Adipocyte (in vitro differentiated cells): Measurements from ENCODE around the gene ZBTB7C.

Experiments
- DNase-seq: peaks from one replicate; pipeline ENCODE4 v3.0.0-alpha.2; 2015; ENCODE audit warnings: low read depth
- H3K27me3 ChIP-seq: replicated peaks from 2 replicates; pipeline ENCODE4 v1.7.0; 2013; ENCODE audit warnings: mild to moderate bottlenecking, low read length, moderate library complexity; ENCODE audit not compliant: control insufficient read depth, insufficient read depth
- H3K36me3 ChIP-seq: 2 replicates; pipeline ENCODE4 v1.7.0; 2013; ENCODE audit warnings: low read length, mild to moderate bottlenecking, moderate library complexity; ENCODE audit not compliant: control insufficient read depth, insufficient read depth, severe bottlenecking
- H3K4me1 ChIP-seq: 2 replicates; pipeline ENCODE4 v1.7.0; 2013; ENCODE audit warnings: mild to moderate bottlenecking, low read length, moderate library complexity; ENCODE audit not compliant: control insufficient read depth, insufficient read depth
- H3K4me3 ChIP-seq: 2 replicates; pipeline ENCODE4 v1.7.0; 2013; ENCODE audit warnings: mild to moderate bottlenecking, low read length, moderate library complexity
- H3K9ac ChIP-seq: 2 replicates; pipeline ENCODE4 v1.7.0; 2013; ENCODE audit warnings: mild to moderate bottlenecking, low read length, moderate library complexity
- H3K9me3 ChIP-seq: 2 replicates; pipeline ENCODE4 v1.7.0; 2013; ENCODE audit warnings: mild to moderate bottlenecking, low read length, moderate library complexity; ENCODE audit not compliant: control insufficient read depth

The ZBTB7C gene

GRCh38 chr18:48052842-48053241, 356.3 kb downstream of the ZBTB7C start:
- no peak for DNase-seq
- Histone ChIP-seq H3K36me3 (no peaks in the 10 kb centered on the region), H3K9me3 (no peaks in the 10 kb centered on the region), H3K27me3 (peaks cover 53% of the 10 kb centered on the region), H3K4me3 (no peak overlapping the region), H3K9ac (no peak overlapping the region), H3K4me1 (no peaks in the 10 kb centered on the region)

DNA sequence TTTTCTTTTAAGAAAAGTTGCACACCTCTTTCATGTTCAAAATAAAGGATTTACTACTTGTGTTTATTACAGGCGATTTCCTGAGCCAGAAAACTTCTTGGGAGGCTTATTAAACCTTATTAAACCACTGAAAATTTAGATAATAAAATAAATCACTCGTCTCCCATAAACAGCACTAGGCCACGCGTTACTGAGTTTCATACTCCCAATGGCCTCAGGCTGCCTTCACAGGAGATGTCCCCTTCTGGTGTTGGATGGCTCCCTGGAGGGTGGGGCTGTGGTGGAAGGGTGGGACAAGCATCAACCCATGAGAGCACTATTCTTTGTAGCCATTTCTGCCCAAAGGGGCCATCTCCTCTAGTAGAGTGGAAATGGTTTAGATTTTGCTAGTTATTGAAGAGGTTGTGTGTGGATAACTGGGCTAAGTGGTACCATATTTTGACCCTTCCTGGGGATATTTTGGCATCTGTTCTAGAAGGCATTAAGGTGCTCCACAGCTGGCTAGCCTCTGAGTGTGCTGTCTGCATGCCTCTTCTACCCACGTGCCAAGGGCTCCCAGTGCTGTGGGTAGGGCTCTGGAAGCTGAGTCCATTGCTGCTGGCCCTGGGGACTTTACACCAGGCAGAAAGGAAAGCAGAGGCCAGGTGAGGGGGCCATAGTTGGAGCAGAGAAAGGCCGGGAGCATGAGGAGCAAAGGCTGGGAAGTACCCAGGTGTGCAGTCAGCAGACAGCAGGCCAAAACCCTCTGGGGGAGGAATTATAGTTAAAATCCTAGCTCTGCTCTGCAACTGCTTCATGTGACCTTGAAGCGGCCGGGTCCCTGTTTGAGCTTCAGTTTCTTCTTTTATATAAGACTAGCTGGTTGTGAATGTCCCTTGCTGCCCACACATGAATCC, 357.0 kb downstream of the ZBTB7C start:
- Histone ChIP-seq H3K27me3 (peaks cover 53% of the 10 kb centered on the region), H3K9me3 (no peaks in the 10 kb centered on the region), H3K4me1 (no peaks in the 10 kb centered on the region), H3K36me3 (no peaks in the 10 kb centered on the region), H3K4me3 (no peak overlapping the region), H3K9ac (no peak overlapping the region)
- no peak for DNase-seq

DNA sequence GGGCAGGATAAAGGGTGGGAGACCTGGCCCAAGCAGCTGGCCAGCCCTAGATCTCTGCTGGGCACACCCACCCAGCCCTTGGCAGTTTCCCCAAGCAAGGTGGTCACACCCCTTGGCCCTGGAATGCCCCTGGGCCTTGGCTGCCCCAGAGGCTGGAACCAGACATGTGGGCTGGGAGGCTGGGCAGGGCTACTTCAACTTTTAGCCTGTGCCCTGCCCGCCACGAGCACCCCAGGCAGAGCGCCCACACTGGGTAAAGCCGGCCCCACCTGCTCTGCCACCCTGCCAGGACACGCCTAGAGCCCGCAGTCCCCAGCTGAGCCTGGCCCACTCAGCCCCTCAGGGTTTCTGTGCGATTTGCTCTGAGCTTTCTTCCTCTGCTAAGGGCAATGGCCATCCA, 359.0 kb downstream of the ZBTB7C start:
- no peaks in the 10 kb centered on the region for H3K4me1 ChIP-seq
- H3K4me3 ChIP-seq: no peak overlapping the region
- no peaks in the 10 kb centered on the region for H3K36me3 ChIP-seq
- H3K27me3 ChIP-seq: peaks cover 56% of the 10 kb centered on the region
- no peak for DNase-seq
- no peak overlapping the region for H3K9ac ChIP-seq
- H3K9me3 ChIP-seq: peaks cover 9% of the 10 kb centered on the region

- Histone ChIP-seq H3K9ac (no peak overlapping the region), H3K27me3 (peaks cover 57% of the 10 kb centered on the region), H3K4me3 (no peak overlapping the region), H3K9me3 (peaks cover 9% of the 10 kb centered on the region), H3K36me3 (no peaks in the 10 kb centered on the region), H3K4me1 (no peaks in the 10 kb centered on the region)
- DNase-seq: no peak
Observed at GRCh38 chr18:48049757-48050156, 359.4 kb downstream of the ZBTB7C start.

DNA sequence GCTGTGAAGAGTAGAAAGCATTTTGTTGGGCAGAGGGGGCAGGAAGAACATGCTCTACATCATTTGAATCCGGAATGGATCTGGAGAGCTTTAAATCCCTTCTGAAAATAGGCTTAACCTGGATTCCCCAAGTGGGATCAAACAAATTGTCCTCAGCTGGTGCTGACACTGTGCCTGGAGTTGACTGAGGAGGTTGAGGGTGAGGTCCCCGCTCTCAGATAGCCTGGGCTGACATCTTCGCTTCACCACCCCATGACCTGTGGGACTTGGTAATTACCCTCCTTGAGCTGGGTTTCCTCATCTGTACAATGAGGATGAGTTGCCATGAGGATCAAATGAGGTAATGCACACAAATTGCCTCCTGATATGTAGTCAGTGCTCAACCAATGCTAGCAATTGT, 360.9 kb downstream of the ZBTB7C start:
- H3K27me3 ChIP-seq: peaks cover 44% of the 10 kb centered on the region
- no peak for DNase-seq
- no peak overlapping the region for H3K9ac ChIP-seq
- no peak overlapping the region for H3K4me3 ChIP-seq
- H3K4me1 ChIP-seq: no peaks in the 10 kb centered on the region
- peaks cover 12% of the 10 kb centered on the region for H3K9me3 ChIP-seq
- no peaks in the 10 kb centered on the region for H3K36me3 ChIP-seq

- DNase-seq: no peak
- Histone ChIP-seq H3K36me3 (no peaks in the 10 kb centered on the region), H3K4me1 (no peaks in the 10 kb centered on the region), H3K9ac (no peak overlapping the region), H3K27me3 (peaks cover 40% of the 10 kb centered on the region), H3K9me3 (peaks cover 15% of the 10 kb centered on the region), H3K4me3 (no peak overlapping the region)
Observed at GRCh38 chr18:48046843-48047242, 362.3 kb downstream of the ZBTB7C start.

DNA sequence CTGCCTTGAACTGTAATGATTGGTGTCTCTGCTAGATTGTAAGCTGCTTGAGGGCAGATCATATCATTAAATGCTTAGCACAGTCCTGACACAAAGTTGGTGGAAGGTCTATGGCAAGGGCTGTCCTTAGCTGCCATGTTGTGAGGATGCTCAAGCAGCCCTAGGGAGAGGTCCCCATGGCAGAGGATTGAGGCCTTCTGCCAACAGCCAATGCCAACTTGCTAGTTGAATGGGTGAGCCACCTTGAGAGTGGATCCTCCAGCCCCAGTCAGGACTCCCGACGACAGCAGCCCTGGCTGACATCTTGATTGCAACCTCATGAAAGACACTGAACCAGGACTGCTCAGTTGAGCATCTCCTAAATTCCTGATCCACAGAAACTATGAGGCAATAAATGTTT, 363.4 kb downstream of the ZBTB7C start:
- H3K4me1 ChIP-seq: no peaks in the 10 kb centered on the region
- H3K9me3 ChIP-seq: peaks cover 15% of the 10 kb centered on the region
- no peak overlapping the region for H3K9ac ChIP-seq
- no peaks in the 10 kb centered on the region for H3K36me3 ChIP-seq
- no peak overlapping the region for H3K4me3 ChIP-seq
- H3K27me3 ChIP-seq: peaks cover 33% of the 10 kb centered on the region
- no peak for DNase-seq

DNA sequence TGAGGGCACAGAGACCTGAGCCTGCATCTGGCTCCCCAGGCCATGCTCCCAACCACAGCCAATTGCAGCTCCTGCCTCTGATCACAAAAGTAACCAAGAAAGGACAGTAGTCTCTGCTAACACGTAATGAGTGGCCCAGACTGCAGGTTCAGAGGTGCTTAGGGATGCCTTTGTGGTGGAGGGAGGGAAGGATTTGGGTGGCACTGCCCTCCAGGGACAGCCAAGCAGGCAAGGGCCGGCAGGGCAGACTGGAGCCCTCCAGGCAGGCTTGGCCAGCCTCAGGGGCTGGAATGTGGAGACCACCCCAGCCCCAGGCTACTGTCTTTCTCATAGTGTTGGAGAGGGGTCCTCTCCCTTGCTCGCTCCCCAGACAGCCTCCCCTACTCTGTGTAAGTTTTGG, 364.2 kb downstream of the ZBTB7C start:
- no peak for DNase-seq
- no peak overlapping the region for H3K9ac ChIP-seq
- no peak overlapping the region for H3K4me3 ChIP-seq
- H3K27me3 ChIP-seq: peaks cover 25% of the 10 kb centered on the region
- H3K4me1 ChIP-seq: no peaks in the 10 kb centered on the region
- no peaks in the 10 kb centered on the region for H3K36me3 ChIP-seq
- peaks cover 15% of the 10 kb centered on the region for H3K9me3 ChIP-seq

GRCh38 chr18:48043166-48043565, 366.0 kb downstream of the ZBTB7C start:
- H3K9me3 ChIP-seq: peaks cover 15% of the 10 kb centered on the region
- no peak overlapping the region for H3K9ac ChIP-seq
- H3K4me3 ChIP-seq: no peak overlapping the region
- peaks cover 14% of the 10 kb centered on the region for H3K27me3 ChIP-seq
- H3K4me1 ChIP-seq: no peaks in the 10 kb centered on the region
- no peaks in the 10 kb centered on the region for H3K36me3 ChIP-seq
- DNase-seq: no peak

DNA sequence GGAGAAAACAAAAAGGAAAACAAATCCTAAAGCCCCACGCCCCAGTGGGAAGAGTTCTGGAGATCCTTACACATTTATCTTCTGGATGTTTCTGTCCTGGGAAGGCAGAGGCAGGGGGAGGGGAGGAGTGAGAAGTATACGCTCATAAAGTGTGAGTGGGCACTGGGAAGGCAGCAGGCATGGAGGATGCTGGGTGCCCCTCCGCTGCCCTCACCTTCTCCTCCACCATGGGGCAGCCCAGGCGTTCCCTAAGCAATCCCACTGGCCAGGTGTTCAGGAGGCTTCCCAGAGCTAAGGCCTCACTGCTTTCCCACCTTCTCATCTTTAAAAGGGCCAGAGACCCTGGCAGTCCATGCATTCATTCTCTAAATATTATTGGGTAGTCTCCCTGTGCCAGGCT, 366.8 kb downstream of the ZBTB7C start:
- H3K4me1 ChIP-seq: no peaks in the 10 kb centered on the region
- no peak overlapping the region for H3K9ac ChIP-seq
- H3K9me3 ChIP-seq: peaks cover 15% of the 10 kb centered on the region
- no peak for DNase-seq
- H3K36me3 ChIP-seq: no peaks in the 10 kb centered on the region
- H3K27me3 ChIP-seq: peaks cover 14% of the 10 kb centered on the region
- H3K4me3 ChIP-seq: no peak overlapping the region

GRCh38 chr18:48040457-48041110, 368.6 kb downstream of the ZBTB7C start:
- peaks cover 10% of the 10 kb centered on the region for H3K9me3 ChIP-seq
- H3K27me3 ChIP-seq: peaks cover 7% of the 10 kb centered on the region
- no peak overlapping the region for H3K9ac ChIP-seq
- H3K36me3 ChIP-seq: no peaks in the 10 kb centered on the region
- peaks cover 7% of the 10 kb centered on the region for H3K4me1 ChIP-seq
- no peak overlapping the region for H3K4me3 ChIP-seq
- no peak for DNase-seq
